RWPE2 (cell line): ENCODE measurements around the gene APBA1.

ENCODE experiments used
- ATAC-seq: fragments of 200-7000 bp; cut with Tn5 transposase; 3 replicates; pipeline ENCODE4 v1.9.1; 2021; ENCODE audit warnings: low read depth
- DNase-seq: peaks from one replicate; pipeline ENCODE4 v3.0.0-alpha.2; 2020; ENCODE audit warnings: low spot score
- H3K27ac ChIP-seq: fragments of 450-650 bp; 2 replicates; pipeline ENCODE4 v1.5.1; 2017; ENCODE audit warnings: mild to moderate bottlenecking; ENCODE audit not compliant: poor library complexity, severe bottlenecking
- H3K27me3 ChIP-seq: fragments of 250-450 bp; sonication (Bioruptor Pico); 2 replicates; pipeline ENCODE4 v1.5.1; 2021; ENCODE audit warnings: mild to moderate bottlenecking, moderate library complexity; ENCODE audit not compliant: insufficient read depth, poor library complexity, severe bottlenecking
- H3K36me3 ChIP-seq: fragments of 250-450 bp; sonication (Bioruptor Pico); 2 replicates; pipeline ENCODE4 v1.5.1; 2020; ENCODE audit warnings: low read depth, mild to moderate bottlenecking, moderate library complexity
- H3K4me1 ChIP-seq: fragments of 250-450 bp; sonication (Bioruptor Pico); 2 replicates; pipeline ENCODE4 v1.5.1; 2021; ENCODE audit warnings: mild to moderate bottlenecking, moderate library complexity; ENCODE audit not compliant: insufficient read depth, poor library complexity, severe bottlenecking
- H3K4me3 ChIP-seq: fragments of 250-450 bp; sonication (Bioruptor Pico); 2 replicates; pipeline ENCODE4 v1.5.1; 2021; ENCODE audit warnings: mild to moderate bottlenecking, moderate library complexity; ENCODE audit not compliant: severe bottlenecking
- H3K9me3 ChIP-seq: fragments of 250-450 bp; sonication (Bioruptor Pico); 2 replicates; pipeline ENCODE4 v1.5.1; 2021; ENCODE audit warnings: mild to moderate bottlenecking, moderate library complexity; ENCODE audit not compliant: severe bottlenecking
- CTCF ChIP-seq: fragments of 450-650 bp; IDR thresholded peaks from one replicate; pipeline ENCODE4 v1.5.1; 2017; ENCODE audit warnings: mild to moderate bottlenecking, moderate library complexity; ENCODE audit not compliant: poor library complexity, severe bottlenecking

APBA1 gene

DNA sequence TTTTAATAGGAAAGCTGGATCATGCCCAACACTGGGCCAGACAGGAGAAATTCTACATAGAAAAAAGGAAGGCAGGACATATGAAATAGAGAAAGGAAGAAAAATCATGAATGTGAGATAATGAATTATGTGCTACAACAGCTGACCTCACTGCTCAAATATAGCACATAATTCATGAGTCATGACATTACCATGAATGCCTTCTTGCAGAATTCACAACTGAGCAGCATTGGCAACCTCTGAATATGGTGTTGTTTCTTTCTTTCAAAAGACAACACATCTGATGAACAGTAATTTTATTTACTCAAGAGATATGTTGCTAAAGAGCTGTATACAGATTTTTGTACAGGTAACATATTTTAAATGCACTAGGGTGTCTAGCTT, 34.4 kb downstream of the APBA1 start:
- no peaks in the 10 kb centered on the region for H3K9me3 ChIP-seq

GRCh38 chr9:69637193-69637816, 34.9 kb downstream of the APBA1 start:
- no peaks in the 10 kb centered on the region for H3K27me3 ChIP-seq

More for the DNA sequence above, 34.4 kb downstream of the APBA1 start:
- H3K27ac ChIP-seq: peak overlapping the region; percentile 64
- DNase-seq (no peak), ATAC-seq (peak; percentile 93)
- H3K27me3 ChIP-seq: no peaks in the 10 kb centered on the region
- no peaks in the 10 kb centered on the region for H3K36me3 ChIP-seq
- H3K4me1 ChIP-seq: peaks cover 13% of the 10 kb centered on the region
- H3K4me3 ChIP-seq: no peak overlapping the region
- no peak for TF ChIP-seq CTCF

GRCh38 chr9:69633716-69634115, 38.5 kb downstream of the APBA1 start:
- H3K27me3 ChIP-seq: no peaks in the 10 kb centered on the region
- DNase-seq (no peak), ATAC-seq (no peak)
- TF ChIP-seq CTCF: no peak
- H3K4me1 ChIP-seq: peaks cover 13% of the 10 kb centered on the region
- no peaks in the 10 kb centered on the region for H3K9me3 ChIP-seq
- H3K36me3 ChIP-seq: no peaks in the 10 kb centered on the region
- H3K4me3 ChIP-seq: no peak overlapping the region
- no peak overlapping the region for H3K27ac ChIP-seq

More at GRCh38 chr9:69637193-69637816, 34.9 kb downstream of the APBA1 start:
- H3K9me3 ChIP-seq: no peaks in the 10 kb centered on the region
- ATAC-seq (peak; percentile 28; the same call in 2 of the 3 replicates), DNase-seq (no peak)
- peaks cover 13% of the 10 kb centered on the region for H3K4me1 ChIP-seq
- TF ChIP-seq CTCF: no peak
- no peak overlapping the region for H3K4me3 ChIP-seq
- no peaks in the 10 kb centered on the region for H3K36me3 ChIP-seq
- H3K27ac ChIP-seq: peak overlapping the region; percentile 64

DNA sequence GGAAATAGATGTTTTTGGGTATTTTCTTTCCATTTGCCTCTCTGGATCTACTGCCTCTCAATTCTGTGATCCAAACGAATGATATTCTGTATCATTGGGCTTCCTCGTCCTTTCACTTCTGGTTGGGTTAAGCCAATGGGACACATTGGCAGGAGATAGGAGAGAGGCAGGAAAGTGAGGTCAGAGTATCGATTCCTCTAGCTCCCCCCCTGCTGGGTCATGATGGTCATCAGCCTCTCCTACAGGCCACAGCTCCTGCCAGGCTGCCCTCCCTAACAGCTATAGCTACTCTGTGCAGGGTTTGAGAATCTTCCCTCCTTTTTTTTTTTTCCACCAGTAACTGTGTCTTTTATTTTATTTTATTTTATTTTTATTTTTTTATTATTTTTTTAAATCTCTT, 39.4 kb downstream of the APBA1 start:
- Histone ChIP-seq H3K27me3 (no peaks in the 10 kb centered on the region), H3K4me1 (peaks cover 8% of the 10 kb centered on the region), H3K36me3 (no peaks in the 10 kb centered on the region), H3K27ac (no peak overlapping the region), H3K9me3 (no peaks in the 10 kb centered on the region), H3K4me3 (no peak overlapping the region)
- ATAC-seq (no peak), DNase-seq (no peak)
- TF ChIP-seq CTCF: no peak

DNA sequence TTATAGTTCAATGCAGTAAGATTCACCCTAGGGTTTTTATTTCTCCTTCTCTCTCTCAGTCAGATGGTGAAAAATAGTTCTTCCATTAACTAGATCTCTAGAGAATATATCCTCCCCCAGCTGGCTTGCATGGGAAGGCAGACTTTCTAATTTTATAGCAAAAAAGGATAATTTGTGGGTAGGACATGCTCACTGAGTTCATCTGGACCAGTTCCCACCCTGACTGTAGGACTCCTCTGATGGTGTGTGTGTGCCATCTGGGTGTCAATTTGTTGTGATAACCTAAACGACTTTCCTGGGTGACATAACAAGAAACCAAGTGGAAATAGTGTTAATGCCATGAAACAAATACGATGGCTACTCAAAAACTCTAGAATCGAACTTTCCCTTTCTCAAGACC, 44.9 kb downstream of the APBA1 start:
- no peaks in the 10 kb centered on the region for H3K4me1 ChIP-seq
- DNase-seq (no peak), ATAC-seq (no peak)
- no peak overlapping the region for H3K4me3 ChIP-seq
- no peaks in the 10 kb centered on the region for H3K36me3 ChIP-seq
- no peak overlapping the region for H3K27ac ChIP-seq
- H3K9me3 ChIP-seq: no peaks in the 10 kb centered on the region
- TF ChIP-seq CTCF: no peak
- H3K27me3 ChIP-seq: no peaks in the 10 kb centered on the region
